Endothelial cell of umbilical vein (primary cell): ENCODE data around the gene ETF1. TPM values are rescaled to one million over a fixed set of nuclear protein-coding genes. Genes with fewer than 3 reads are reported as not detected.

ENCODE experiments used
- BruUV-seq: library from RNA; stranded (reverse); fragments of 400-500 nt; replicated peaks from 2 replicates; lab custom pipeline; 2021; lab: Mats Ljungman, UMichigan
- CTCF ChIA-PET: fragments of 300-600, 350-600 bp; sonication (Branson Sonifier 250); formaldehyde crosslinking; loops from one replicate; lab custom pipeline; 2021; ENCODE audit warnings: antibody characterized with exemption, inconsistent platforms; lab: Charles Lee
- POLR2A ChIA-PET: fragments of 300-600, 350-600 bp; sonication (Branson Sonifier 250); formaldehyde crosslinking; loops from one replicate; lab custom pipeline; 2021; ENCODE audit warnings: antibody characterized with exemption, inconsistent platforms; lab: Charles Lee
- DNase-seq: peaks from one replicate; pipeline ENCODE4 v3.0.0-alpha.2; 2011; ENCODE audit warnings: low read depth, low spot score
- FAIRE-seq: peaks from 2 replicates; lab custom pipeline; 2011; peaks lifted over from hg19 to GRCh38; lab: Jason Lieb, UNC
- H2AFZ ChIP-seq: 2 replicates; pipeline ENCODE4 v1.6.0; 2012; ENCODE audit warnings: low read depth, low read length, control low read depth, inconsistent platforms
- H3K27ac ChIP-seq: 2 replicates; pipeline ENCODE4 v1.5.1; 2011; ENCODE audit warnings: low read depth, mild to moderate bottlenecking, control low read depth, low read length, moderate library complexity; ENCODE audit not compliant: insufficient read depth
- H3K27me3 ChIP-seq, 2 experiments: 2 replicates each; pipeline versions ENCODE4 v1.6.0 to v1.6.1; 2011; ENCODE audit warnings: low read length in 2 of 2, mixed read lengths in 1 of 2; ENCODE audit not compliant: control insufficient read depth in 2 of 2, insufficient read depth in 2 of 2
- H3K36me3 ChIP-seq, 2 experiments: 2 replicates in 1 of 2; 3 replicates in 1 of 2; pipeline ENCODE4 v1.5.1; 2011; ENCODE audit warnings: low read length in 2 of 2, mild to moderate bottlenecking in 1 of 2, moderate library complexity in 1 of 2; ENCODE audit not compliant: control insufficient read depth in 2 of 2, insufficient read depth in 2 of 2; ENCODE audit errors: extremely low read depth in 1 of 2
- H3K4me1 ChIP-seq: 3 replicates; pipeline ENCODE4 v1.5.1; 2011; ENCODE audit warnings: mild to moderate bottlenecking, low read length; ENCODE audit not compliant: control insufficient read depth, insufficient read depth; ENCODE audit errors: extremely low read depth
- H3K4me2 ChIP-seq: 2 replicates; pipeline ENCODE4 v1.6.1; 2011; ENCODE audit warnings: low read length, control low read depth, mixed read lengths; ENCODE audit not compliant: insufficient read depth
- H3K4me3 ChIP-seq, 3 experiments: fragments of 200-600 bp in 1 of 3; sonication (generic), shearing (Covaris generic) in 1 of 3; replicated peaks in 1 of 3; 2 replicates each; pipeline ENCODE4 v1.5.1; 2011 to 2016; ENCODE audit warnings: control low read depth in 3 of 3, low read length in 3 of 3, mild to moderate bottlenecking in 2 of 3, inconsistent platforms in 1 of 3, low read depth in 1 of 3, moderate library complexity in 1 of 3; ENCODE audit not compliant: insufficient read depth in 1 of 3
- H3K79me2 ChIP-seq: 2 replicates; pipeline ENCODE4 v1.6.0; 2012; ENCODE audit warnings: low read length, inconsistent platforms; ENCODE audit not compliant: control insufficient read depth, insufficient read depth
- H3K9ac ChIP-seq: replicated peaks from 2 replicates; pipeline ENCODE3; 2011; ENCODE audit warnings: low read length, control low read depth; ENCODE audit not compliant: insufficient read depth; ENCODE audit errors: extremely low read depth
- H3K9me1 ChIP-seq: replicated peaks from 3 replicates; pipeline ENCODE4 v1.6.0; 2011; ENCODE audit warnings: mild to moderate bottlenecking, low read length; ENCODE audit not compliant: control insufficient read depth, insufficient read depth; ENCODE audit errors: extremely low read depth
- H3K9me3 ChIP-seq: replicated peaks from 2 replicates; pipeline ENCODE4 v1.5.1; 2012; ENCODE audit warnings: low read length, inconsistent platforms; ENCODE audit not compliant: control insufficient read depth, insufficient read depth
- H4K20me1 ChIP-seq: replicated peaks from 2 replicates; pipeline ENCODE3; 2011; ENCODE audit warnings: mild to moderate bottlenecking, low read length; ENCODE audit not compliant: control insufficient read depth, insufficient read depth; ENCODE audit errors: extremely low read depth
- EZH2 ChIP-seq: IDR thresholded peaks from 2 replicates; pipeline ENCODE4 v1.6.1; 2012; ENCODE audit warnings: borderline replicate concordance, low read depth, mild to moderate bottlenecking, moderate library complexity, low read length, inconsistent platforms; ENCODE audit not compliant: severe bottlenecking
- FOS ChIP-seq: IDR thresholded peaks from 2 replicates; pipeline ENCODE4 v1.6.1; 2011; ENCODE audit warnings: mild to moderate bottlenecking, low read length, moderate library complexity, borderline replicate concordance; ENCODE audit not compliant: insufficient read depth
- GATA2 ChIP-seq: IDR thresholded peaks from 2 replicates; pipeline ENCODE4 v1.7.0; 2011; ENCODE audit warnings: low read depth, mild to moderate bottlenecking, moderate library complexity, mixed read lengths, low read length; ENCODE audit not compliant: insufficient read length, insufficient read depth
- JUN ChIP-seq: IDR thresholded peaks from 2 replicates; pipeline ENCODE4 v1.6.1; 2011; ENCODE audit warnings: borderline replicate concordance, low read depth; ENCODE audit not compliant: insufficient read length, insufficient read depth
- MAX ChIP-seq: IDR thresholded peaks from 2 replicates; pipeline ENCODE4 v1.6.1; 2011; ENCODE audit not compliant: insufficient read depth, insufficient read length
- MYC ChIP-seq: IDR thresholded peaks from one replicate; pipeline ENCODE4 v1.6.1; 2011; ENCODE audit warnings: mild to moderate bottlenecking, low read depth, low read length
- POLR2A ChIP-seq: IDR thresholded peaks from 2 replicates; pipeline ENCODE4 v1.6.1; 2012; ENCODE audit warnings: low read depth, mild to moderate bottlenecking, control low read depth, low read length
- POLR2AphosphoS5 ChIP-seq: IDR thresholded peaks from 2 replicates; pipeline ENCODE4 v1.6.1; 2012; ENCODE audit warnings: low read depth, mild to moderate bottlenecking, control low read depth, low read length, moderate library complexity; ENCODE audit not compliant: insufficient read depth
- dilution Hi-C: fragments of 300-500 bp; cut with MboI; formaldehyde crosslinking; loops from one replicate; pipeline ENCODE4 v1.15.0; 2019; ENCODE audit warnings: low sequenced_read_pairs; ENCODE audit not compliant: extremely low pct_ligation_motif_present
- intact Hi-C: fragments of 100-400 bp; cut with micrococcal nuclease; formaldehyde crosslinking; loops from one replicate; pipeline ENCODE4 v1.10.0; 2022
- polyA plus RNA-seq, 4 experiments: library from polyadenylated mRNA; depleted of rRNA in 3 of 4; stranded (reverse) in 3 of 4; unstranded in 1 of 4; fragments of >200 nt; gene quantifications; 2 replicates each; pipeline versions ENCODE4 v1.2.1 to v1.2.3, GENCODE V29; 2011 to 2012; ENCODE audit warnings: missing spikeins in 1 of 4
- total RNA-seq: library from RNA; stranded (reverse); gene quantifications from 2 replicates; pipeline ENCODE4 v1.2.3, GENCODE V29; 2021
- TF ChIP-seq, protein P1 (sequence below), 2 donors: IDR thresholded peaks; 1 replicate in 1 of 2; 2 replicates in 1 of 2; pipeline ENCODE4 v1.5.1; 2011; ENCODE audit warnings: low read length in 2 of 2, mild to moderate bottlenecking in 2 of 2, moderate library complexity in 2 of 2, control low read depth in 1 of 2, inconsistent platforms in 1 of 2, low read depth in 1 of 2; ENCODE audit not compliant: insufficient read depth in 1 of 2; ENCODE audit errors: extremely low read depth in 1 of 2

The ETF1 gene
- total and polyA plus RNA-seq, 2 donors (not counting 3 experiments of a cell fraction or from before 2014, with no cell fraction given), result 32.9 to 114 TPM

DNA sequence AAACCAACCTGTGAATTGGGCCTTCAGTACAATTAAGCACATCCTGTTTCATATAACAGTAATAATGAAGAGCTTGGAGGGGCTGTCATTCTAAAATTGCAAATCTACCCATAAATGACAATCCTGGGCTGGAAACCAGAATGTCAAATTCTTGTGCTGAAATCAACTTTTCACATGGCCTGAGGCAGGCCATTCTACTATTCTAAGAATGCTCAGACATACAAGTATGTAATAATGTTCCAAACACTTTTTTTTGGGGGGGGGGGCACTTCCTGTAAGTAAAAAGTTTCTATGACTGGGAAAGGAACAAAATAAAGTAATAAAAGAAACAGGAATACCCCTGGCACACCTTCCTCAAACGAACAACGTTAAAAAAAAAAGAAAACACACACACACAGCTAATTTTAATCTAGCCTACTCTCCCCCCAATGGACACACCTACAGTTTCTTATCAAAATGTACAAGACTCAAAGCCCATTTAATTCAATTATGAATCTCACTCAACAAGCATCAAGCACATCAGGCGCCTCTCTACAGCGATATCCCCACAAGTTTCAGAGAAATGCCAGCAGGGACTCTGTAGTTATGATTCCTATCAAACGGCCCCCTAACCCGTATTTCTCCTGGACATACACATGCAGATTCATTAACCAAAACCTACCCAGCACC is 1.4 kb downstream of the ETF1 start:
- H4K20me1 ChIP-seq, result peaks cover 8% of the 10 kb centered on the region
- H3K9me1 ChIP-seq, result no peaks in the 10 kb centered on the region
- H3K36me3 ChIP-seq, result peaks cover 0 to 11% of the 10 kb centered on the region in 2 experiments
- FAIRE-seq, result no peak
- DNase-seq, result no peak
- intact Hi-C loops (no loop called here), dilution Hi-C loops (no loop called here)
- H3K4me2 ChIP-seq, result peak overlapping the region; percentile 95
- peaks cover 87% of the 10 kb centered on the region for H3K79me2 ChIP-seq
- no peaks in the 10 kb centered on the region for H3K9me3 ChIP-seq
- H3K9ac ChIP-seq, result peak overlapping the region; percentile 100
- no TSS peak for BruUV-seq
- H3K27ac ChIP-seq, result peak overlapping the region; percentile 93
- POLR2A ChIA-PET, result interaction anchor here (0.7 kb wide), 1 partner anchor 854 kb away, joined by 6 read pairs; no protein-coding TSS in a partner anchor
- CTCF ChIA-PET, result interaction anchor here (1.6 kb wide), 1 partner anchor 15 kb away, joined by 4 read pairs; no protein-coding TSS in a partner anchor
- peak overlapping the region; percentile 42 to 95 (median 69) for H3K4me3 ChIP-seq
- TF ChIP-seq GATA2, result no peak
- TF ChIP-seq POLR2AphosphoS5, result no peak
- no peak for TF ChIP-seq EZH2
- no peak for TF ChIP-seq JUN
- no peak for TF ChIP-seq POLR2A
- TF ChIP-seq, protein P1, sequence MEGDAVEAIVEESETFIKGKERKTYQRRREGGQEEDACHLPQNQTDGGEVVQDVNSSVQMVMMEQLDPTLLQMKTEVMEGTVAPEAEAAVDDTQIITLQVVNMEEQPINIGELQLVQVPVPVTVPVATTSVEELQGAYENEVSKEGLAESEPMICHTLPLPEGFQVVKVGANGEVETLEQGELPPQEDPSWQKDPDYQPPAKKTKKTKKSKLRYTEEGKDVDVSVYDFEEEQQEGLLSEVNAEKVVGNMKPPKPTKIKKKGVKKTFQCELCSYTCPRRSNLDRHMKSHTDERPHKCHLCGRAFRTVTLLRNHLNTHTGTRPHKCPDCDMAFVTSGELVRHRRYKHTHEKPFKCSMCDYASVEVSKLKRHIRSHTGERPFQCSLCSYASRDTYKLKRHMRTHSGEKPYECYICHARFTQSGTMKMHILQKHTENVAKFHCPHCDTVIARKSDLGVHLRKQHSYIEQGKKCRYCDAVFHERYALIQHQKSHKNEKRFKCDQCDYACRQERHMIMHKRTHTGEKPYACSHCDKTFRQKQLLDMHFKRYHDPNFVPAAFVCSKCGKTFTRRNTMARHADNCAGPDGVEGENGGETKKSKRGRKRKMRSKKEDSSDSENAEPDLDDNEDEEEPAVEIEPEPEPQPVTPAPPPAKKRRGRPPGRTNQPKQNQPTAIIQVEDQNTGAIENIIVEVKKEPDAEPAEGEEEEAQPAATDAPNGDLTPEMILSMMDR (IDR thresholded peaks at IDR 0.05; ENCODE audit: extremely low read depth in 1 of 2, insufficient read depth in 1 of 2, low read depth in 1 of 2, low read length in 2 of 2), result no peak
- TF ChIP-seq MYC, result no peak
- TF ChIP-seq FOS, result no peak
- no peak for TF ChIP-seq MAX
- no peak overlapping the region for H2AFZ ChIP-seq
- peaks cover 33% of the 10 kb centered on the region for H3K4me1 ChIP-seq
- no peaks in the 10 kb centered on the region for H3K27me3 ChIP-seq
